Measurements from ENCODE around the gene IFNAR1.

GRCh38 chr21:33327326-33327725, 2.6 kb downstream of the IFNAR1 start:
- TF ChIP-seq CTCF (IDR thresholded peaks at IDR 0.05; ENCODE audit: low read length) (no peak), EZH2phosphoT487 (IDR thresholded peaks at IDR 0.05; ENCODE audit: low read length) (no peak), EZH2 (optimal IDR thresholded peaks at IDR 0.05; ENCODE audit: low read depth, low read length) (no peak)
